NCI-H1417 treated with DMSO at 0.1 percent for 48 hours (cell line): Measurements from ENCODE around the gene MICB.
A peak's percentile ranks its signal among the peaks of the same experiment; 100 is the strongest.
"Not testable (repeated sequence)": the region's sequence is repeated elsewhere in the genome, so short reads cannot be mapped to it uniquely, and the experiment has no call there.

Experiments
- DNase-seq: peaks from one replicate; lab custom pipeline; 2025; lab: John Stamatoyannopoulos, UW

MICB gene

GRCh38 chr6:31497531-31498476, at the start of gene MICB:
Gene MICB (plus strand): TSS chr6:31498145. CDS start chr6:31498194, 49 bp downstream.
- no peak for DNase-seq

DNA sequence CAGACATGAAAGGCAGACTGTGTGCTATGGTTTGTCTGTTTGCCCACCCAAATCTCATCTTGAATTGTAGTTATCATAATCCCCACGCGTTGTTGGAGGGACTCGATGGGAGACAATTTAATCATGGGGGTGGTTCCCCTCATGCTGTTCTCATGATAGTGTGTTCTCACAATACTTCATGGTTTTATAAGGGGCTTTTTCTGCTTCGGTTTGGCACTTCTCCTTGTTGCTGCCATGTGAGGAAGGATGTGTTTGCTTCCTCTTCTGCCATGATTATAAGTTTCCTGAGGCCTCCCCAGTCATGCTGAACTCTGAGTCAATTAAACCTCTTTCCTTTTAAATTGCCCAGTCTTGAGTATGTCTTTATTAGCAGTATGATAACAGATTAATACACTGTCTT, 47.2 kb upstream of the MICB start:
- DNase-seq = no peak

DNA sequence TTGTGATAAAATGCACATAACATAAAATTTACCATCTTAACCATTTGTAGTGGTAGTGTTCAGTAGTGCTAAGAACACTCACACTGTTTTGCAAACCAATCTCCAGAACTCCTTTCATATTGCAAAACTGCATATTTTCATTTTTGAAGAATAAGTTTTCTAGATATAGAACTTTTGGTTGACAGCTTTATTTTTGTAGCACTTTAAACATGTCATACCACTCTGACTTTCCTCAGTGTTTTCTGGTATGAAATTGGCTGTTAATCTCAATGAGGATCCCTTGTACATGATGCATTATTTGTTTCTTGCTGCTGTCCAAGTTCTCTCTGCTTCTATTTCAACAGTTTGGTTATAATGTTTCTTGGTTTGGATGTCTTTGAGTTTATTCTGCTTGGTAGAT, 45.1 kb upstream of the MICB start:
- DNase-seq = no peak

DNA sequence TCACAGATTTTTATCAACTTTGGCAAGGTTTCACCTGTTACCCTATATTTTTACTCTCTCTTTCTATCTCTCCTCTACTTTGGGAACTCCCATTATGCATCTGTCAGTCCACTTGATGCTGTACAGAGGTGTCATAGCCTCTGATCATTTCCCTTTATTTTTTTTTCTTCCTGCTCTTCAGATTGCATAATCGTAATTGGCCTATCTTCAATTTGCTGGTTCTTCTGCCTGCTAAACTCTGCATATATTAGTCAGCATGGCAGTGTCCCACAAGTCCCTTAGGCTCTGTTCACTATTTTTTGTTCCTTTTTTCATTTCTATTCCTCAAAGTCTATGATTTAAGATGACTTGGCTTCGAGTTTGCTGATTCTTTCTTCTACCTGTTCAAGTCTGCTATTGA, 44.7 kb upstream of the MICB start:
- DNase-seq = no peak

- not testable (repeated sequence) for DNase-seq
These were observed 38.1 kb upstream of the MICB start for GRCh38 chr6:31459864-31460263.

DNA sequence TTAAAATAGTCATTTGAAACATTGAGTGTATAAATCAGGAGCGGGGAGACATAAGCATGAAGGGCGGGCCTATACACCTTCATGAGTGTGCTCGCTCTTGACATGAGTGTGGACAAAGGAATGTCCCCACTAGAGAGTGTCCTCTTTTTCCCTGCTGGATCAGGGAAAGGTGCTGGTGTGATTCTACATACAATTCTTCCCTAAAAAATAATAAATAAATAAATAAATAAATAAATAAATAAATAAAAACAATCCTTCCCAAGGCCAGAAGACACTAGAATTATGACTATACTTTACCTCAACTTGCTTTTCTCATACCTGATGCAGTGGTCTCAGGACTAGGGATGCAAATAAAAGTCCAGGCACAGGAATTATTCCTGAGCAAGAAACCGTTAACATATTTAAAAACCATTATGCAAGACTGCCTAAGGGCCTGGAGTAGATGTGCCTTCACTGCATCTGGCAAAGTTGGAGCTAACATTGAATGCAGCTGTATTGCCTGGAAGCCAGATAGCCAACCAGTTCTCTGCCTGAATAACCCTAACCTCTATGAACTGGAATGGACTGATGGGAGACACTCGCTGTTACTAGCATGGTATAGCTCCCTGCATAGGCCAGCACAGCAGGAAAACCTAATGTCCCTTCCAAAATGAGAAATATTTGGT, 37.5 kb upstream of the MICB start:
- no peak for DNase-seq

DNA sequence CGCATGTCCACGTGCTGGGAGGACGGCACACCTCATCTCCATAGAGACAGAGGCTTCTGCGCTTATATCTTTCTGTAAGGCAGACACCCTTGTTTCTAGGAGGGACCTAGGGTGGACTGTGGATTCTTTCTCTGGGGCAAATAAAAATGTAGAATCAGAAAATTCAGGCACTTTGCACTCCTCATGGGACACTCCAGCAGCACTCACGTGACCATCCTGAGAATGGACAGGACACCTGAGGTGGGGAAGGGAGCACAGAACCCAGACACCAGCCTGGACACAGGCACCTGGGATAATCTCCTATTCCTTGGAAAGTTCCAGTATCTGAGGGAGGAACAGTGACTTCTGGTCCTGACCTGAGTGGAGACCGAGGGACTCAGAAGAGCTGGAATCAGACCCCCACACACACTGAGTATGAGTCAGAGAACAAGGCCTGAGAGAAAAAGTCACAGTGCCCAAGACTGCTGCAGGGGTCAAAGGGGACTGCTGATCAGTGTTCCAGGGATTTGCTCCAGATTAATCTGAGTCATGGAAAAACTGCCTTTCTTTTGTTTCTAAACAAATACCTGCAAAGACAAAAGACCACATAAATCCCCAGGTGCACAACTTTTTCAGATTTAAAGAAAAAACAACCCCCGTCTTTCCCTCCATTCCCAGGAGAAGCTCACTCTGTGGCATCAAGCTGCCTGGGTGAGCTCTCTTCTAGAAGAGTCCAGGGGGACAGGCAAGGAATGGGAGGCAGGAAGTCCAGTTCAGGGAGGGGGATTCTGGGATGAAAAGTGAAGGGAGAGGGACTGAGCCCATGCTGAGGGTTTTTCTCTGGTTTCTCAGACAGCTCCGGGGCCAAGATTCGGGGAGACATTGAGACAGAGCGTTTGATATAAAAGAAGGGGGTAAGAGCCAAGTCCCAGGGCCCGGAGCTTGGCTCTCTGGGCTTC, 35.6 kb upstream of the MICB start:
- DNase-seq = no peak

- peak; percentile 12 for DNase-seq
These were observed 34.7 kb upstream of the MICB start for GRCh38 chr6:31462964-31463870.

GRCh38 chr6:31464252-31465184, 33.4 kb upstream of the MICB start:
- no peak for DNase-seq

DNA sequence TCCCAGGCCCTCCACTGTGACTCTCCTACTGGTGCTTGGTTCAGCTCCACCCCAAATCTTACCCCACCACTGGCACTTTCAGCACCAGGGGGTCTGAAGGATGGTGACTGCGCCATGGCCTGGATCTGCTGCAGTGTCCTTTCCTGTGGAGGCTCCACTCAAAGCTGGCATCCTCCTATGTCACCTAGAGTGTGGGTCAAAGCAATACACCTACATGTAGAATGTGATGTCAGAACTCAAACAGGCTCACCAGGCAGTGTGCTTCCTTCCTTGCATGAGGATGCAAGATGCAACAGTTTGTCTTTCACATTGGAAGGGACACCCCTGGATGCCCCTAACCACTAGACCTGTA, 32.8 kb upstream of the MICB start:
- no peak for DNase-seq

- DNase-seq = no peak
These were observed 32.2 kb upstream of the MICB start for GRCh38 chr6:31465718-31466117.

GRCh38 chr6:31466466-31466865, 31.5 kb upstream of the MICB start:
- no peak for DNase-seq

DNA sequence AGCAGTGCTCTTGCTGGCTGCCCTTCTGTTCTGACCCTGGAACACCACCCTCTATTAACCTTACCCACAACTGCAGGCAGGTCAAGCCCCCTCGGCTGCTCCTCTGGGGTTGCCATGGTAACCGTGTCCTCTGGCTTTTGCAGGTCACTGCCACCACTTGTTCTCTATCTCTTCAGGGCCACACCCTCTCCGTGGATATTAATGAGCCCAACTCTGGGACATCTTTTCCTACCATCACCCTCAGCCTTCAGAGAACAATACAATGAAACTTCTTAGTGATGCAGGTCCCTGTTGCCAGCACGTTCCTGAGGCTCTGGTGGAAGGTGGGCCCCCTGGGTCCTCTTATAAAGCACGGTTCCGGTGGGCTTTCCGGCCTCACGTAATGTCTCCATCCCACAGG, 30.8 kb upstream of the MICB start:
- no peak for DNase-seq

- no peak for DNase-seq
These were observed 29.6 kb upstream of the MICB start for GRCh38 chr6:31468311-31468710.

DNA sequence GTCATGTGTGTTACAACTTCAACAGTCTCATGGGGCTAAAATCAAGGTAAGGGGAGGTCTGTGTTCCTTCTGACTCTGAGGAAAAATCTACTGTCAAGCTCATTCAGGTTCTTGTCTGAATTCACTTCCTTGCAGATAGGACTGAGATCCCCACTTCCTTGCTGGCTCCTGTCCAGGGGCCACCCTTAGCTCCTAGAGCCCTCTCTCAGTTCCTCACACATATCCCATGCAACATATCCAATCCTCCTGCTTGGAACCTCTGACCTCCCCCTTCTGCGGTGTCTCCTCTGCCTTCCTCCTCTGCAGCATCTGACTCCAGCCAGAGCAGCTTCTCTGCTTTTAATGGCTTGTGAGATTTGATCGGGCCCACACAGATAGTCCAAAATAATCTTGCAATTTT, 27.1 kb upstream of the MICB start:
- no peak for DNase-seq

DNA sequence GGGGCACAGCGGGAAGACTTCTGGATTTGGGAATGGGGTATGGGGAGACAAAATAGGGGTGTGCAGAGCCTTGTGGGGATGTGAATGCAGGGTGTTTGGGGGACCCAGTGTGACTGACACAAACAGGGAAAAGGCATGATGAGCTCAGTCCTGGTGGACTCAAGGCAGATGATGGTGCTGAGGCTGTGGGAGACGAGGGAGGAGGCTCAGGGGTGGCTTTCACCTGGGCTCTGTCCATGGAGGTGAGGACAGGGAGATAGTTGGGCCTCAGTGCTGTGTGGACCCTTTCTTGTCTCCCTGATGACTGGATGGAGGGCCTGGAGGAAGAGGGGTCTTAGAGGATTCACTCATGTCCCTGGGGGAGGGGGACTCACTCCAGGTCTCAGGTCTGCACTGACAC, 26.2 kb upstream of the MICB start:
- no peak for DNase-seq

GRCh38 chr6:31472259-31472658, 25.7 kb upstream of the MICB start:
- no peak for DNase-seq

- no peak for DNase-seq
These were observed 24.7 kb upstream of the MICB start for GRCh38 chr6:31473244-31473643.

DNA sequence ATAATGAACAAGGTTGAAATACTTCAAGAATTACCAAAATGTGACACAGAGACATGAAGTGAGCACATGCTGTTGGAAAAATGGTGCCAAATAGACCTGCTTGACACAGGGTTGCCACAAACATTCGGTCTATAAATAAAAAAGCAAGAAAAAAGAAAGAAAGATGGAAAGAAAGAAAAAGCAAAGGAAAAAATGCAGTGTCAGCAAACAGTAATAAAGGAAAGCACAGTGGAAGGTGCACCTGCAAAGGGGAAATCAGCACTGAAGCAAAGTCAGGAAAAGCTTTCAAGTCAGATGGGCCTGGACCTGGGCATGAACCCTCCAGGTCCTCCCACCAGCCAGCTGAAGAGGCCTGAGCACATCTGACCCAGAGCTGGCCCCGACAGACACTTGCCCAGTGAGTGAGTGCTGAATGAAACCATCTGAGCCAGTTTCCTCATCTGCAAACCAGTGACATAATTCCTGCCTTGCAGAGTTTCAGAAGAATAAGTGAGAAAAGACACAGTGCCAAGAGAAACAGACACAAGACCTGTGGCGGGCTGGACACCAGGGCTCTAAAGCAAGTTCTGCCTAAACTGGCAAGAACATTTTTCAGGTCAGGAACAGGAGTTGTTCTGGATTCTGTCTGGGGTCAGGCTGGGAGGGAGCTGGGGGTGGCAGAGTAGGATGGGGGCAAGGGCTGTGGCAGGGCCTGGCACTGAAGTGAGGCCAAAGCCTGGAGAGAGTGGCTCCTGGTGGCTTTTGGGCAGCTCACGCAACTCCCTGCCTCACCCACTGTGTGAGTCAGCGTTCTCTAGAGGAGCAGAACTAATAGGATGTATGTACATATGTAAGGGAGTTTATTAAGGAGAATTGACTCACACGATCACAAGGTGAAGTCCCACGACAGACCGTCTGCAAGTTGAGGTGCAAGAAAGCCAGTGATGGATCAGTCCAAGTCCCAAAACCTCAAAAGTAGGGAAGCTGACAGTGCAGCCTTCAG, 23.9 kb upstream of the MICB start:
- no peak for DNase-seq
